T-helper 2 cell treated with Interferon-gamma antibody and Interleukin-4, amounts not matched to agents 5 μg/mL and 100 μg/mL, for 36 hours (primary cell): ENCODE measurements around the gene EPHX1.
A peak's percentile ranks its signal among the peaks of the same experiment; 100 is the strongest.

Experiments used
- DNase-seq: peaks from one replicate; pipeline ENCODE4 v3.0.0; 2021; ENCODE audit warnings: low spot score
- H3K27ac Mint-ChIP-seq: one replicate; pipeline ENCODE4 v1.8.0; 2021; ENCODE audit warnings: mild to moderate bottlenecking, mixed read lengths
- H3K27me3 Mint-ChIP-seq: one replicate; pipeline ENCODE4 v1.8.0; 2021; ENCODE audit warnings: low read depth, mixed read lengths
- H3K36me3 Mint-ChIP-seq: one replicate; pipeline ENCODE4 v1.8.0; 2021; ENCODE audit warnings: low read depth, mixed read lengths
- H3K4me1 Mint-ChIP-seq: one replicate; pipeline ENCODE4 v1.8.0; 2021; ENCODE audit warnings: low read depth, mixed read lengths
- H3K4me3 Mint-ChIP-seq: one replicate; pipeline ENCODE4 v1.8.0; 2022; ENCODE audit warnings: mild to moderate bottlenecking, moderate library complexity, mixed read lengths
- H3K9me3 Mint-ChIP-seq: one replicate; pipeline ENCODE4 v1.8.0; 2021; ENCODE audit warnings: mixed read lengths

Gene EPHX1

GRCh38 chr1:225847610-225848009 is 37.7 kb downstream of the EPHX1 start:
- H3K4me1 Mint-ChIP-seq, result peaks cover 14% of the 10 kb centered on the region
- H3K4me3 Mint-ChIP-seq, result no peak overlapping the region
- H3K9me3 Mint-ChIP-seq, result no peaks in the 10 kb centered on the region
- no peak overlapping the region for H3K27ac Mint-ChIP-seq
- no peak for DNase-seq
- no peaks in the 10 kb centered on the region for H3K27me3 Mint-ChIP-seq
- H3K36me3 Mint-ChIP-seq, result peaks cover 44% of the 10 kb centered on the region

DNA sequence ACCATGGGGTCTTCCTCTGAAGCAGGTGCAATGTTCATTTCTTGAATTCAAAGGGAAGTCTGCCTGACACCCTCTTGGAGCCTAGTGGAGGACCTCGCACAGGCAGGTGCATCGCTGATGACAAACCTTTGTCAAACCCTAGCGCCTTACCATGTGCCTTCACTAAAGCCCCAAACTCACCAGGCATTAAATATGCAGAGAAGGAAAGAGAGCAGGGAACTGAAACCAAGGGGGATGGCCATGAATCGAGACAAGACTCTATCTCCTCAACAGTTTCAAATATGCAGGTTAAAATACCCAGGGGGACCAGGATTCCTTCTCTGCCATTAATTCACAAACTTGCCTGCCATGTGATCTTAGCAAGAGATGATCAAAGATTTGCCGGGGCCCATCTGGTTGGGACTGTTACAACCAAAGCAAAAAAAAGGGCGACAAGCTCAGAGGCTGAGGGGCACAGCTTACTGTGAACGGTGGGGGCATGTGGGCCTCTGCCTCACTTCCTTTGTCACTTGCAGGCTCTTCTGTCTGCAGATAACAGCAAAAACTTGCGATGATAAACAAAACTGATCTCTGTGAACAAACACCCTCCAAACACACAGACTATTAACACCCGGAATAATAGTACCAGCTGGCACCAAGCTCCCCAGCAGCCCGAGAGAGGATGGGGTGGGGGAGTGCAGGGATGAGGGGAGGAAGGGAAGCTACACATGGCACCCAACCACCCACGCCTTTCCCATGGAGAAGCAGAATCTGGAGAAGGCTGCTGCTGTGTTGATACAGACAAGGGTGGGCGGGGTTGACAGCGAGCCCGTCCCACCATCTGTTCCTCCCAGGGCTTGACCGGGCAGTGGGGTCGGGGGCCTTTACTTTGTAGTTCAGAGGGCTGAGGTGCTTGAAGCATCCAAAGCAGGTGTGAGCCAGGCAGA is 38.4 kb downstream of the EPHX1 start:
- no peak for DNase-seq
- Mint-ChIP-seq H3K9me3 (no peaks in the 10 kb centered on the region), H3K27me3 (no peaks in the 10 kb centered on the region), H3K27ac (peak overlapping the region; percentile 47), H3K36me3 (peaks cover 44% of the 10 kb centered on the region), H3K4me1 (peaks cover 14% of the 10 kb centered on the region), H3K4me3 (no peak overlapping the region)

GRCh38 chr1:225849925-225850324 is 40.0 kb downstream of the EPHX1 start:
- Mint-ChIP-seq H3K4me3 (no peak overlapping the region), H3K9me3 (no peaks in the 10 kb centered on the region), H3K27me3 (no peaks in the 10 kb centered on the region), H3K36me3 (peaks cover 53% of the 10 kb centered on the region), H3K27ac (no peak overlapping the region), H3K4me1 (peaks cover 14% of the 10 kb centered on the region)
- DNase-seq, result no peak

DNA sequence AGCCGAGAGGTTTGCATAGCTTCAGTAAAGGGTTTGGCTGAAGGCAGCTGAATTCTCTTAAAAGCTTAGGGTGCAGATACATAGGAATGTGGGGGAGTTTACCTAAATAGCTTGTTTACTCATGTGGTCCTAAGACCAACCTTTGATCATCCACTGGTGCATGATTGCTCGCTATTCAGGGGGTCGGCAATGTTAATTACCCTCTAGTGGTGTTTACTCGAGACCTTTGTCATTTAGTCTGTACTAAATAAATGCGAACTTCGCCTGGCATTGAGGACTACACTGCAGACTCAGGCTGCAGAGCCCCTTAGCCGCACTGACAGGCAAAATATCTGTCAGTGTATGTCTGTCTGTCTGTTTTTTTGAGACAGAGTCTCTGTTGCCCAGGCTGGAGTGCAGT is 40.4 kb downstream of the EPHX1 start:
- Mint-ChIP-seq H3K9me3 (no peaks in the 10 kb centered on the region), H3K36me3 (peaks cover 53% of the 10 kb centered on the region), H3K27me3 (no peaks in the 10 kb centered on the region), H3K4me3 (no peak overlapping the region), H3K4me1 (peaks cover 14% of the 10 kb centered on the region), H3K27ac (no peak overlapping the region)
- DNase-seq, result no peak

DNA sequence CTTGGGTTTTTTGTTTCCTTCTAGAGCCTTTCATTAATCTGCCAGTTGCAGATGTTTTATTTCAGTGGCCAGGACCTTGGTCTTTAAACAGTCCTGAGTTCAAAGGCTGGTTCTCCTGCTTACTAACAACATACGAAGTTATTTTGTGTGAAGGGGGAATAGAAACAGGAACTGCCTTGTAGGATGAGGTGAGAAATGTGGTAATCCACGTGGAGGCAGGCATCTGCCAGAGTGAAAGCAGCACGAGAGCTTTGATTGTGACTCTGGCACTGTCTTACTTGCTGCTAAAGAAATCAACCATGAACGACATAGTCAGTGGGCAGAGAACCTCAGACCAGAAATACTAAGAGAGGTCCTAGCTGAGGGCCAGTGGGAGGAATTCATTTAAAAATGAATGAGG is 41.9 kb downstream of the EPHX1 start:
- no peaks in the 10 kb centered on the region for H3K9me3 Mint-ChIP-seq
- H3K4me3 Mint-ChIP-seq, result no peak overlapping the region
- peaks cover 14% of the 10 kb centered on the region for H3K4me1 Mint-ChIP-seq
- no peaks in the 10 kb centered on the region for H3K27me3 Mint-ChIP-seq
- peak overlapping the region; percentile 21 for H3K27ac Mint-ChIP-seq
- peaks cover 56% of the 10 kb centered on the region for H3K36me3 Mint-ChIP-seq
- no peak for DNase-seq

GRCh38 chr1:225852413-225853124 is 42.6 kb downstream of the EPHX1 start:
- no peak for DNase-seq
- peaks cover 52% of the 10 kb centered on the region for H3K36me3 Mint-ChIP-seq
- no peaks in the 10 kb centered on the region for H3K9me3 Mint-ChIP-seq
- no peaks in the 10 kb centered on the region for H3K27me3 Mint-ChIP-seq
- H3K4me1 Mint-ChIP-seq, result peaks cover 14% of the 10 kb centered on the region
- H3K27ac Mint-ChIP-seq, result no peak overlapping the region
- H3K4me3 Mint-ChIP-seq, result no peak overlapping the region

- Mint-ChIP-seq H3K9me3 (no peaks in the 10 kb centered on the region), H3K27ac (no peak overlapping the region), H3K4me1 (peaks cover 9% of the 10 kb centered on the region), H3K36me3 (peaks cover 49% of the 10 kb centered on the region), H3K27me3 (no peaks in the 10 kb centered on the region), H3K4me3 (no peak overlapping the region)
- no peak for DNase-seq
Observed at GRCh38 chr1:225853441-225853840, 43.5 kb downstream of the EPHX1 start.

GRCh38 chr1:225855503-225856300 is 45.8 kb downstream of the EPHX1 start:
- DNase-seq, result no peak
- H3K4me3 Mint-ChIP-seq, result no peak overlapping the region
- H3K9me3 Mint-ChIP-seq, result no peaks in the 10 kb centered on the region
- no peaks in the 10 kb centered on the region for H3K27me3 Mint-ChIP-seq
- peaks cover 3% of the 10 kb centered on the region for H3K4me1 Mint-ChIP-seq
- H3K36me3 Mint-ChIP-seq, result peaks cover 36% of the 10 kb centered on the region
- H3K27ac Mint-ChIP-seq, result no peak overlapping the region

- H3K36me3 Mint-ChIP-seq, result peaks cover 37% of the 10 kb centered on the region
- H3K4me3 Mint-ChIP-seq, result no peak overlapping the region
- peaks cover 2% of the 10 kb centered on the region for H3K4me1 Mint-ChIP-seq
- no peaks in the 10 kb centered on the region for H3K27me3 Mint-ChIP-seq
- H3K27ac Mint-ChIP-seq, result no peak overlapping the region
- H3K9me3 Mint-ChIP-seq, result no peaks in the 10 kb centered on the region
- no peak for DNase-seq
Observed at GRCh38 chr1:225857256-225857655, 47.3 kb downstream of the EPHX1 start.

- no peak overlapping the region for H3K27ac Mint-ChIP-seq
- peaks cover 39% of the 10 kb centered on the region for H3K36me3 Mint-ChIP-seq
- H3K4me1 Mint-ChIP-seq, result no peaks in the 10 kb centered on the region
- H3K9me3 Mint-ChIP-seq, result no peaks in the 10 kb centered on the region
- H3K4me3 Mint-ChIP-seq, result no peak overlapping the region
- H3K27me3 Mint-ChIP-seq, result no peaks in the 10 kb centered on the region
- no peak for DNase-seq
Observed at GRCh38 chr1:225859151-225859550, 49.2 kb downstream of the EPHX1 start.

GRCh38 chr1:225860107-225860506 is 50.2 kb downstream of the EPHX1 start:
- Mint-ChIP-seq H3K27me3 (no peaks in the 10 kb centered on the region), H3K4me1 (no peaks in the 10 kb centered on the region), H3K9me3 (no peaks in the 10 kb centered on the region), H3K36me3 (peaks cover 40% of the 10 kb centered on the region), H3K4me3 (no peak overlapping the region), H3K27ac (no peak overlapping the region)
- no peak for DNase-seq

DNA sequence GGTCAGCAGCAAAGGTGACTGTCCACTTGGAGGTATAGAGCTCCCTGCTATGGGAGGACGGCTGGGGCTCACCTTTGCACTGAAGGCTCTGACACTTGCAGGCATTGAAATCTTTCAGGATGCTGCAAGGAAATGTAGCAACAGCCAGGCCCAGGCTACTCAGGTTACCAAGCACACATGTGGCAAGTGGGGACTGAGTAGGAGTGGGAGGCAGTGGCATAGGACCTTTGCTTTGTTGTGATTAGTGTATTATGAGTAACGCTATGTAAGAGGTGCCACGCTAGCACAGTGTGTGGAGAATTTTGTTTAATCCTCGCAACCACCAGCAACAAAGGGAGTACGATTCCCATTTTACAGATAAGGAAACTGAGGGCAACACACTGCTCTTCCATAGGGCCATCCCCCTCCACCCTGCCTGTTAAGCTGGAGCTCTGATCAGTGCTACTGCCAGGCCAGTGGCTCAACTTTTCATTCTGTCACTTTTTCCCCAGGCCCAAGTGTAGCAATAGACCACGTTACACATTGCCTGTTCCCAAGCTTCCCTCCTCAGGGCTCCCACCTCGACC is 51.0 kb downstream of the EPHX1 start:
- Mint-ChIP-seq H3K27ac (no peak overlapping the region), H3K4me3 (no peak overlapping the region), H3K36me3 (peaks cover 44% of the 10 kb centered on the region), H3K9me3 (no peaks in the 10 kb centered on the region), H3K27me3 (no peaks in the 10 kb centered on the region), H3K4me1 (peaks cover 7% of the 10 kb centered on the region)
- DNase-seq, result no peak

DNA sequence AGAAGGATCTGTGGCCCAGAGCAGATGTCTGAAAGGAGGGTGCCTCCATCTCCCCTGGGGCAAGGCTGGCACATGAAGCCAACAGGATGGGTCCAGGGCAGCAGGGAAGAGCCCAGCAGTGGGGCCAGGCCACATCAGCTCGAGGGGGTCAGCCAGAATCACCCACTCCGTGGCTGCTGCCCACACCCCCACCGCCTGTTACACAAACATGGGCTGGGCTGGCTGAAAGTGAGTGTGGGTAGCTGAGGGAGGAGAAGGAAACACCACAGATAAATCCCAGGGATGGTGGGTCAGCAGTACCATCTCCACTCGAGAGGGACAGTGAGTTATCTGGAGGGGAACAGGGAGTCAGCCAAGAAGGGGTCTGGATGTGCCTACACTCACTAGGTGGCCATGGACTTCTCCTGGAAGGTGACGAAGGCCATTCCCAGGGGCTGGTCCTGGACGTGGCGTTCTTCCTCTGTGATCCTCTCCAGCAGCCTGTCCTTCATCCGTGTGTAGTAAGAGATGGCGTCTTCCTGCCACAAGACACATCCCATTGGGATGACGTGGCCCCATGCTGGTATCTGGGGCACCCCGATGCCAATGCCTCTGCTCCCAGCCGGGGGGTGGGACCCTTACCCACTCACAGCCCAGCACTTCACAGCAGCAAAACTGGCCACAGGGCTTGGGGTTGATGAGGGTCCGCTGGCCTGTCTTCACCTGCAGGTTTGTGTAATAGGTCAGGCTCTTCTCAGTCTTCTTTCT is 52.1 kb downstream of the EPHX1 start:
- Mint-ChIP-seq H3K36me3 (peaks cover 47% of the 10 kb centered on the region), H3K9me3 (no peaks in the 10 kb centered on the region), H3K27ac (no peak overlapping the region), H3K27me3 (no peaks in the 10 kb centered on the region), H3K4me3 (no peak overlapping the region), H3K4me1 (peaks cover 17% of the 10 kb centered on the region)
- no peak for DNase-seq
